KOPT-K1 (cell line): ENCODE results near the gene PAQR4.

Experiments used
- H3K27ac ChIP-seq: fragments of 200-600 bp; sonication (generic); 2 replicates; pipeline ENCODE4 v1.5.1; 2016; ENCODE audit warnings: antibody characterized with exemption, mild to moderate bottlenecking, low read depth, low read length; ENCODE audit not compliant: poor library complexity, severe bottlenecking
- H3K36me3 ChIP-seq: fragments of 200-600 bp; sonication (generic); 2 replicates; pipeline ENCODE4 v1.5.1; 2017; ENCODE audit warnings: antibody characterized with exemption, mild to moderate bottlenecking, low read length, moderate library complexity; ENCODE audit not compliant: insufficient read depth
- H3K9me3 ChIP-seq: fragments of 200-600 bp; sonication (generic); 2 replicates; pipeline ENCODE4 v1.5.1; 2017; ENCODE audit warnings: antibody characterized with exemption, low read length, mild to moderate bottlenecking; ENCODE audit not compliant: insufficient read depth, poor library complexity, severe bottlenecking

PAQR4 gene

GRCh38 chr16:2991566-2992261 lies 22.6 kb downstream of the PAQR4 start:
- Histone ChIP-seq H3K9me3 (no peaks in the 10 kb centered on the region), H3K27ac (no peak overlapping the region), H3K36me3 (no peaks in the 10 kb centered on the region)

GRCh38 chr16:2992383-2993081 lies 23.4 kb downstream of the PAQR4 start:
- no peaks in the 10 kb centered on the region for H3K9me3 ChIP-seq
- H3K36me3 ChIP-seq = no peaks in the 10 kb centered on the region
- no peak overlapping the region for H3K27ac ChIP-seq

GRCh38 chr16:2996298-2996697 lies 27.1 kb downstream of the PAQR4 start:
- Histone ChIP-seq H3K9me3 (no peaks in the 10 kb centered on the region), H3K27ac (no peak overlapping the region), H3K36me3 (no peaks in the 10 kb centered on the region)

GRCh38 chr16:2999929-3000328 lies 30.8 kb downstream of the PAQR4 start:
- H3K9me3 ChIP-seq = no peaks in the 10 kb centered on the region
- no peaks in the 10 kb centered on the region for H3K36me3 ChIP-seq
- no peak overlapping the region for H3K27ac ChIP-seq

GRCh38 chr16:3000540-3000939 lies 31.4 kb downstream of the PAQR4 start:
- Histone ChIP-seq H3K9me3 (no peaks in the 10 kb centered on the region), H3K27ac (no peak overlapping the region), H3K36me3 (no peaks in the 10 kb centered on the region)

- H3K9me3 ChIP-seq = no peaks in the 10 kb centered on the region
- H3K36me3 ChIP-seq = no peaks in the 10 kb centered on the region
- no peak overlapping the region for H3K27ac ChIP-seq
These were observed 32.2 kb downstream of the PAQR4 start for GRCh38 chr16:3001316-3001715.

- Histone ChIP-seq H3K9me3 (no peaks in the 10 kb centered on the region), H3K27ac (no peak overlapping the region), H3K36me3 (no peaks in the 10 kb centered on the region)
These were observed 34.6 kb downstream of the PAQR4 start for GRCh38 chr16:3003582-3004270.

- H3K27ac ChIP-seq = no peak overlapping the region
- no peaks in the 10 kb centered on the region for H3K36me3 ChIP-seq
- H3K9me3 ChIP-seq = no peaks in the 10 kb centered on the region
These were observed 35.2 kb downstream of the PAQR4 start for GRCh38 chr16:3004319-3004718.

- H3K27ac ChIP-seq = no peak overlapping the region
- no peaks in the 10 kb centered on the region for H3K36me3 ChIP-seq
- H3K9me3 ChIP-seq = no peaks in the 10 kb centered on the region
These were observed 35.7 kb downstream of the PAQR4 start for GRCh38 chr16:3004781-3005284.

GRCh38 chr16:3007059-3007956 lies 38.2 kb downstream of the PAQR4 start:
- Histone ChIP-seq H3K9me3 (no peaks in the 10 kb centered on the region), H3K27ac (no peak overlapping the region), H3K36me3 (no peaks in the 10 kb centered on the region)

GRCh38 chr16:3007957-3008689 lies 39.0 kb downstream of the PAQR4 start:
- H3K9me3 ChIP-seq = no peaks in the 10 kb centered on the region
- H3K27ac ChIP-seq = no peak overlapping the region
- no peaks in the 10 kb centered on the region for H3K36me3 ChIP-seq

GRCh38 chr16:3008690-3009037 lies 39.5 kb downstream of the PAQR4 start:
- Histone ChIP-seq H3K9me3 (no peaks in the 10 kb centered on the region), H3K27ac (no peak overlapping the region), H3K36me3 (no peaks in the 10 kb centered on the region)

- Histone ChIP-seq H3K9me3 (no peaks in the 10 kb centered on the region), H3K36me3 (no peaks in the 10 kb centered on the region), H3K27ac (no peak overlapping the region)
These were observed 40.6 kb downstream of the PAQR4 start for GRCh38 chr16:3009568-3010390.
